WTC11 (cell line): Measurements from ENCODE around the gene PA2G4. TPM values are rescaled to one million over a fixed set of nuclear protein-coding genes. Genes with fewer than 3 reads are reported as not detected.
"Not testable (repeated sequence)": the region's sequence is repeated elsewhere in the genome, so short reads cannot be mapped to it uniquely, and the experiment has no call there.

Experiments
- ATAC-seq: fragments of 200-7000 bp; cut with Tn5 transposase; 2 replicates; pipeline ENCODE4 v1.10.0; 2021; ENCODE audit warnings: mild to moderate bottlenecking, moderate library complexity
- CTCF ChIA-PET: fragments of 300-600 bp; sonication (Branson Sonifier 250); formaldehyde crosslinking; loops from one replicate; lab custom pipeline; 2021; ENCODE audit warnings: antibody characterized with exemption; lab: Charles Lee
- POLR2A ChIA-PET: fragments of 350-600 bp; sonication (Branson Sonifier 250); formaldehyde crosslinking; loops from one replicate; lab custom pipeline; 2021; ENCODE audit warnings: antibody characterized with exemption; lab: Charles Lee
- DNase-seq: peaks from one replicate; pipeline ENCODE4 v3.0.0; 2021; ENCODE audit warnings: low spot score
- H3K27ac Mint-ChIP-seq: 2 replicates; pipeline ENCODE4 v1.8.0; 2021; ENCODE audit warnings: mixed read lengths
- H3K27me3 Mint-ChIP-seq: 2 replicates; pipeline ENCODE4 v1.8.0; 2021; ENCODE audit warnings: low read depth, mild to moderate bottlenecking, moderate library complexity, mixed read lengths
- H3K36me3 Mint-ChIP-seq: 2 replicates; pipeline ENCODE4 v1.8.0; 2021; ENCODE audit warnings: mixed read lengths
- H3K4me1 Mint-ChIP-seq: 2 replicates; pipeline ENCODE4 v1.8.0; 2022; ENCODE audit warnings: mixed read lengths
- H3K4me3 Mint-ChIP-seq: 2 replicates; pipeline ENCODE4 v1.8.0; 2021; ENCODE audit warnings: mild to moderate bottlenecking, moderate library complexity, mixed read lengths
- H3K9me3 Mint-ChIP-seq: 2 replicates; pipeline ENCODE4 v1.8.0; 2021; ENCODE audit warnings: mixed read lengths
- ATF3 ChIP-seq: sonication (generic); formaldehyde crosslinking; conservative IDR thresholded peaks from 2 replicates; pipeline ENCODE4 v1.8.1; 2022; ENCODE audit warnings: mild to moderate bottlenecking, missing genetic modification reagents
- CREB1 ChIP-seq: sonication (generic); formaldehyde crosslinking; IDR thresholded peaks from 2 replicates; pipeline ENCODE4 v1.8.0; 2023; ENCODE audit warnings: mild to moderate bottlenecking, missing genetic modification reagents
- CREM ChIP-seq: sonication (generic); formaldehyde crosslinking; IDR thresholded peaks from 2 replicates; pipeline ENCODE4 v1.8.1; 2022; ENCODE audit warnings: mild to moderate bottlenecking, missing genetic modification reagents, moderate library complexity
- EMX1 ChIP-seq: fragments of 250-450 bp; sonication (Bioruptor Pico); IDR thresholded peaks from 2 replicates; pipeline ENCODE4 v1.8.0; 2021; ENCODE audit warnings: mild to moderate bottlenecking
- ESRRA ChIP-seq: sonication (generic); formaldehyde crosslinking; IDR thresholded peaks from 2 replicates; pipeline ENCODE4 v1.8.1; 2022; ENCODE audit warnings: mild to moderate bottlenecking, missing genetic modification reagents, borderline replicate concordance
- FOXJ3 ChIP-seq: sonication (generic); formaldehyde crosslinking; IDR thresholded peaks from 2 replicates; pipeline ENCODE4 v1.9.0; 2021; ENCODE audit warnings: missing genetic modification reagents, mild to moderate bottlenecking, borderline replicate concordance
- FOXK1 ChIP-seq: sonication (generic); formaldehyde crosslinking; IDR thresholded peaks from 2 replicates; pipeline ENCODE4 v1.8.0; 2022; ENCODE audit warnings: mild to moderate bottlenecking, moderate library complexity, missing genetic modification reagents
- MAX ChIP-seq: sonication (generic); formaldehyde crosslinking; IDR thresholded peaks from 2 replicates; pipeline ENCODE4 v1.8.0; 2022; ENCODE audit warnings: mild to moderate bottlenecking, missing genetic modification reagents
- NFATC4 ChIP-seq: fragments of 250-450 bp; sonication (Bioruptor Pico); IDR thresholded peaks from 2 replicates; pipeline ENCODE4 v1.9.0; 2021; ENCODE audit warnings: mild to moderate bottlenecking
- OVOL2 ChIP-seq: fragments of 250-450 bp; sonication (Bioruptor Pico); IDR thresholded peaks from 2 replicates; pipeline ENCODE4 v1.9.0; 2021; ENCODE audit warnings: mild to moderate bottlenecking, borderline replicate concordance
- PREB ChIP-seq: sonication (generic); formaldehyde crosslinking; IDR thresholded peaks from 2 replicates; pipeline ENCODE4 v1.8.1; 2022; ENCODE audit warnings: mild to moderate bottlenecking, missing genetic modification reagents, moderate library complexity, borderline replicate concordance
- PRRX2 ChIP-seq: fragments of 250-450 bp; sonication (Bioruptor Pico); IDR thresholded peaks from 2 replicates; pipeline ENCODE4 v1.8.0; 2021; ENCODE audit warnings: mild to moderate bottlenecking
- RORB ChIP-seq: fragments of 250-450 bp; sonication (Bioruptor Pico); IDR thresholded peaks from 2 replicates; pipeline ENCODE4 v1.9.0; 2021; ENCODE audit warnings: mild to moderate bottlenecking
- SMAD3 ChIP-seq: sonication (generic); formaldehyde crosslinking; IDR thresholded peaks from 2 replicates; pipeline ENCODE4 v1.8.0; 2022; ENCODE audit warnings: missing genetic modification reagents, mild to moderate bottlenecking, borderline replicate concordance
- SMAD4 ChIP-seq: sonication (generic); formaldehyde crosslinking; IDR thresholded peaks from 2 replicates; pipeline ENCODE4 v1.8.0; 2022; ENCODE audit warnings: mild to moderate bottlenecking, missing genetic modification reagents
- TCF7 ChIP-seq: sonication (generic); formaldehyde crosslinking; IDR thresholded peaks from 2 replicates; pipeline ENCODE4 v1.8.0; 2022; ENCODE audit warnings: mild to moderate bottlenecking, low read depth, missing genetic modification reagents, moderate library complexity
- TEAD1 ChIP-seq: sonication (generic); formaldehyde crosslinking; IDR thresholded peaks from 2 replicates; pipeline ENCODE4 v1.8.0; 2022; ENCODE audit warnings: mild to moderate bottlenecking, missing genetic modification reagents
- USF2 ChIP-seq: sonication (generic); formaldehyde crosslinking; IDR thresholded peaks from 2 replicates; pipeline ENCODE4 v1.8.1; 2023; ENCODE audit warnings: mild to moderate bottlenecking, missing genetic modification reagents, moderate library complexity
- ZNF317 ChIP-seq: sonication (generic); formaldehyde crosslinking; IDR thresholded peaks from 2 replicates; pipeline ENCODE4 v1.8.1; 2023; ENCODE audit warnings: low read depth, mild to moderate bottlenecking, moderate library complexity, missing genetic modification reagents, borderline replicate concordance
- total RNA-seq: library from RNA; stranded (reverse); gene quantifications from 3 replicates; pipeline ENCODE4 v1.2.3, GENCODE V29; 2021

The PA2G4 gene
- total RNA-seq, 1 experiment from 2014 or later: 249 TPM

GRCh38 chr12:56061982-56062381 is 42.4 kb upstream of the PA2G4 start:
- POLR2A ChIA-PET: no interaction called here
- Mint-ChIP-seq H3K9me3 (no peaks in the 10 kb centered on the region), H3K27ac (no peak overlapping the region), H3K27me3 (no peaks in the 10 kb centered on the region), H3K4me1 (no peaks in the 10 kb centered on the region), H3K36me3 (no peaks in the 10 kb centered on the region), H3K4me3 (no peak overlapping the region)
- CTCF ChIA-PET: interaction anchor here (1.0 to 3.3 kb wide), 4 partner anchors 15 to 88 kb away, joined by 3 to 10 read pairs (median 4); partner anchors contain the start of gene RAB5B
- DNase-seq (no peak), ATAC-seq (no peak)
- no peak for TF ChIP-seq SMAD4
- TF ChIP-seq, all 79 proteins: peak for 0

- no peaks in the 10 kb centered on the region for H3K9me3 Mint-ChIP-seq
- H3K4me1 Mint-ChIP-seq: no peaks in the 10 kb centered on the region
Observed at GRCh38 chr12:56062996-56063395, 41.4 kb upstream of the PA2G4 start.

GRCh38 chr12:56071648-56072047 is 32.7 kb upstream of the PA2G4 start:
- TF ChIP-seq ESRRA (no peak), TCF7 (CRISPR knock-in tag) (no peak), USF2 (CRISPR knock-in tag) (no peak), ZNF317 (CRISPR knock-in tag) (no peak), FOXK1 (CRISPR knock-in tag) (no peak)
- TF ChIP-seq, all 79 proteins: peak for 0
- DNase-seq (no peak), ATAC-seq (no peak)
- H3K36me3 Mint-ChIP-seq: no peaks in the 10 kb centered on the region
- no peaks in the 10 kb centered on the region for H3K9me3 Mint-ChIP-seq
- POLR2A ChIA-PET: no interaction called here
- H3K4me3 Mint-ChIP-seq: no peak overlapping the region
- no peak overlapping the region for H3K27ac Mint-ChIP-seq
- no peaks in the 10 kb centered on the region for H3K27me3 Mint-ChIP-seq
- H3K4me1 Mint-ChIP-seq: no peaks in the 10 kb centered on the region
- CTCF ChIA-PET: interaction anchor here (1.5 kb wide), 1 partner anchor 14 kb away, joined by 3 read pairs; no protein-coding TSS in a partner anchor

More at GRCh38 chr12:56062996-56063395, 41.4 kb upstream of the PA2G4 start:
- Mint-ChIP-seq H3K36me3 (no peaks in the 10 kb centered on the region), H3K27me3 (no peaks in the 10 kb centered on the region), H3K4me3 (no peak overlapping the region), H3K27ac (no peak overlapping the region)
- TF ChIP-seq OVOL2 (CRISPR knock-in tag): no peak
- no peak for TF ChIP-seq ATF3 (CRISPR knock-in tag)
- TF ChIP-seq CREB1 (CRISPR knock-in tag): no peak
- TF ChIP-seq NFATC4: no peak
- no peak for TF ChIP-seq FOXJ3 (CRISPR knock-in tag)
- TF ChIP-seq PREB: no peak
- CTCF ChIA-PET: interaction anchor here (0.5 to 0.6 kb wide), 2 partner anchors 27 to 102 kb away, joined by 4 to 5 read pairs; no protein-coding TSS in a partner anchor
- ATAC-seq: no peak
- no peak for DNase-seq
- POLR2A ChIA-PET: interaction anchor here (0.6 kb wide), 1 partner anchor 224 kb away, joined by 5 read pairs; no protein-coding TSS in a partner anchor

GRCh38 chr12:56074396-56074795 is 30.0 kb upstream of the PA2G4 start:
- TF ChIP-seq PREB (no peak), PRRX2 (no peak), FOXK1 (CRISPR knock-in tag) (no peak), OVOL2 (CRISPR knock-in tag) (no peak), SMAD3 (CRISPR knock-in tag) (no peak), MAX (CRISPR knock-in tag) (no peak), TEAD1 (no peak), RORB (no peak), EMX1 (CRISPR knock-in tag) (no peak), USF2 (CRISPR knock-in tag) (no peak), ZNF317 (CRISPR knock-in tag) (no peak), CREM (CRISPR knock-in tag) (no peak)
- H3K4me1 Mint-ChIP-seq: peaks cover 7% of the 10 kb centered on the region
- ChIA-PET POLR2A (no interaction called here), CTCF (interaction anchor here (0.6 kb wide), 1 partner anchor 560 kb away, joined by 3 read pairs; no protein-coding TSS in a partner anchor)
- DNase-seq: no peak
- no peaks in the 10 kb centered on the region for H3K36me3 Mint-ChIP-seq
- ATAC-seq: no peak
- no peaks in the 10 kb centered on the region for H3K9me3 Mint-ChIP-seq
- no peak overlapping the region for H3K27ac Mint-ChIP-seq
- H3K27me3 Mint-ChIP-seq: no peaks in the 10 kb centered on the region
- H3K4me3 Mint-ChIP-seq: no peak overlapping the region

GRCh38 chr12:56077966-56078365 is 26.4 kb upstream of the PA2G4 start:
- ChIA-PET POLR2A (interaction anchor here (0.8 to 1.6 kb wide), 2 partner anchors 31 to 39 kb away, joined by 3 to 5 read pairs; partner anchors contain the start of gene RPL41), CTCF (interaction anchor here (0.7 to 1.3 kb wide), 2 partner anchors 79 to 144 kb away, joined by 3 to 5 read pairs; partner anchors contain the start of gene RNF41)
- not testable (repeated sequence) for H3K27ac Mint-ChIP-seq

More at GRCh38 chr12:56077966-56078365, 26.4 kb upstream of the PA2G4 start:
- not testable (repeated sequence) for H3K9me3 Mint-ChIP-seq, ATAC-seq, H3K36me3 Mint-ChIP-seq, DNase-seq, H3K27me3 Mint-ChIP-seq
- H3K4me3 Mint-ChIP-seq: 0 out of 2 replicates have a peak overlapping the region, but pooled peaks have one; percentile 89
- peaks cover 23% of the 10 kb centered on the region for H3K4me1 Mint-ChIP-seq
